NCI-H526 (cell line): Measurements from ENCODE around the gene CCDC183.
"Not testable (repeated sequence)": the region's sequence is repeated elsewhere in the genome, so short reads cannot be mapped to it uniquely, and the experiment has no call there.

ENCODE experiments used
- DNase-seq, 2 experiments: peaks; one replicate each; lab custom pipeline; 2025; lab: John Stamatoyannopoulos, UW

The CCDC183 gene

GRCh38 chr9:136796238-136796774 lies at the start of gene CCDC183:
Gene CCDC183 (plus strand): TSS chr9:136796338. CDS start chr9:136796398, 60 bp downstream.
- no peak for DNase-seq

DNA sequence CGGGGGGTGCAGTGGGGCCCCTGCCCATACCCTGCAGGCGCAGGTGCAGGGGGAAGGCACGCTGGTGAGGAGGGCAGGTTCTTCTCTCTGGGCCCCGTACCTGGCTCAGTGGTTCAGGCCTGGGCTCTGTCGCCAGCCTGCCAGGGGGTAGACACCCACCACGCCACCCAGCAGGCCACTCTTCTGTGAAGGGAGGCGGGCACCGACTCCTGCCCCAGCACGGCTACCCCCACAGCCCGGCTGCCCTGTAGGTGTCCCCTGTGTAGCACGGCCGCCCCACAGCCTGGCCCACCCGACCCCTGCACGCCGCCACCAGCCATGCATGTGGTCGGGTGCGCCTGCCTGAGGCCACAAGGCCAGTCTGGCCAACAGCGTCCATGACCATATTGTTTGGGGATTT lies 49.5 kb upstream of the CCDC183 start:
- no peak for DNase-seq

DNA sequence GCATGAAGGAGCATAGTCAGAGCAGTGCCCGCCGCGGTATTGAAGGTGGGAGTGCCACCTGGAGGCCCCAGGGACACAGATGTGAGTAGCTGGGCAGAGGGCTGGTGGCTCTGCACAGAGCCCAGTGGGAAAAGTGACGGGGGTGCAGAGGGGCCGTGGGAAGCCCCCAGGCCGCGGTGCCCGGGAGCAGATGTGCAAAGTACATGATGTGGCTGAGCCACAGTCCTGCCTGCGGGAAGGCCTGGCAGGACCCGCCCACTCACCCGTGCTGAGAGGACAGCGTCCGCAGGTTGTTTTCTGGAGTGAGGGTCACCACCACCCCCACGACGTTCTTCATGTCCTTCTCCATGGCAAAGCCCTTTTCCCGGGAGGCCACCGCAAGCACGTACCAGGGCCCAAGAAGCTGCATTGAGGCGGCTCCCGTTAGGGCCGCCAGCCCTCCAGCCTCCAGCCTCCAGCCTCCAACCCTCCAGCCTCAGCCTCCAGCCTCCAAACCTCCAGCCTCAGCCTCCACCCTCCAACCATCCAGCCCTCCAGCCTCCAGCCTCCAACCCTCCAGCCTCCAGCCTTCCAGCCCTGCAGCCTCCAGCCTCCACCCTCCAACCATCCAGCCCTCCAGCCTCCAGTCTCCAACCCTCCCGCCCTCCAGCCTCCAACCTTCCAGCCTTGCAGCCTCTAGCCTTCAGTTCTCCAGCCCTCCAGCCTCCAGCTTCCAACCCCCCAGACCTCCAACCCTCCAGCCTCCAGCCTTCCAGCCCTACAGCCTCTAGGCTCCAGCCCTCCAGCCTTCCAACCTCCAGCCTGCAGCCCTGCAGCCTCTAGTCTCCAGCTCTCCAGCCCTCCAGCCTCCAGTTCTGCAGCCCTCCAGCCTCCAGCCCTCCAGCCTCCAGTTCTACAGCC lies 48.7 kb upstream of the CCDC183 start:
- DNase-seq, result no peak

GRCh38 chr9:136748201-136748600 lies 47.9 kb upstream of the CCDC183 start, which contains the start of gene LCN6:
Gene LCN6 (minus strand): TSS chr9:136748525. CDS start chr9:136748483, 42 bp downstream.
- no peak for DNase-seq

DNA sequence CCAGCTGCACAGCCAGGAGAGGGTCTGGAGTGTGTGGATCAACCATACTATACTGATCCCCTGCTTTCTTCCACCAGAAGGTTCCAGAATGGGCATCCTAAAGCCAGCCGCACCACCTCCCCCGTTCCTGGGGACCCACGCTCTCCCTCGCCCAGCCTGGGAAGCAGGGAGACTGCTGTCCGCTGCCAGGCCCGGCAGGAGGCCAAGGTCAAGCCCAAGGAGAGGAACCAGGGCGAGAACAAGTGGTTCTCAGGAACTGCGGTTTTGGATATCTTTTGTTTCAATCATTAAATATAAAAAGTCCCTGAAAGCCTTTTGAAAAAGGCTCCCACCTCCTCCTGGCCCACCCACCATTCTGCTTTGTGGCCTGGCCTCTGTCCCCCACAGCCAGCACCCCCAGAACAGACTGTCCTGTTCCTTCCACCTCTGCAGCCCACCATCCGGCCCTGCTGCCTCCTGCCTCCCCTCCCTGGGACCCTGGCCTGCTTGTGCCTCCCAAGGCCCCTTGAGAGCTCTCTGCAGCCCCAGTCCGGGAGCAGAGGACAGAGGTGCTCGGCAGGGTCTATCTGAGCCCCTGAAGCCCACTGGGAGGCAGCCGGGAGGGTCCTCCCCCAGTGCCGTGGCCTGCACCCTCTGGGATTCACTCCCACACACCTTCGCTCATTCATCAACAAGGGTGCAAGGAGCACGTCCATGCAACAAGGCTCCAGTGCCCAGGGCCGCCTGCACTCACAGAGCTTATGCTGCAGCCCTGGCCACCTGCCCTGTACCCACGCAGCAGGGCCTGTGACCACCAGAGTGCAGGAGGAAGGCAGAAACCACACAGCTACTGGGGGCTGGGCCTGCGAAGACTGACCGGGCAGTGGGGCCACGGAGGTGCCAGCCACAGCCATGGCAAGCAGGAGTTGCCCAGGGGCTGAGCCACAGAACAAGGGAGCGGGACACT lies 47.2 kb upstream of the CCDC183 start:
- DNase-seq, result no peak

- no peak for DNase-seq
Observed at GRCh38 chr9:136750526-136750925, 45.6 kb upstream of the CCDC183 start.

DNA sequence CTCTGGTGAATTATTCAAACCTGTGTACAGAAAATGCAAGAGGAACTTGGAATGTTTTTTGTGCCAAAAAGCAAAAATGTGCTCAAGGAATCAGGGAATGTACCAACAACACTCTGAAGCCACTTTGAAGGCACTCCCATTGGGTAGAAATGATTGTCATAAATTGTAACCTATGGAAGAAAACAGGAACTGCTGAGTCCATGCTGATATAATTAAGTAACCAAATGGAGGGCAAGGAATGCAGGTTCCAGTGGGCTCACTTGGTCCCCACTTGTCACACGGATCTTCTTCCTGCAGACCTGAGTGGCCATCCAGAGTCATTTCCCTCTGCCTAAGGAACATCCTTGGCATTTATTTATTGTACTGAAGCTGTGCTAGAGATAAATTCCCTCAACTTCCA lies 44.9 kb upstream of the CCDC183 start:
- DNase-seq, result no peak

- no peak for DNase-seq
Observed at GRCh38 chr9:136751814-136752213, 44.3 kb upstream of the CCDC183 start.

- no peak for DNase-seq
Observed at GRCh38 chr9:136753371-136754058, 42.6 kb upstream of the CCDC183 start.

DNA sequence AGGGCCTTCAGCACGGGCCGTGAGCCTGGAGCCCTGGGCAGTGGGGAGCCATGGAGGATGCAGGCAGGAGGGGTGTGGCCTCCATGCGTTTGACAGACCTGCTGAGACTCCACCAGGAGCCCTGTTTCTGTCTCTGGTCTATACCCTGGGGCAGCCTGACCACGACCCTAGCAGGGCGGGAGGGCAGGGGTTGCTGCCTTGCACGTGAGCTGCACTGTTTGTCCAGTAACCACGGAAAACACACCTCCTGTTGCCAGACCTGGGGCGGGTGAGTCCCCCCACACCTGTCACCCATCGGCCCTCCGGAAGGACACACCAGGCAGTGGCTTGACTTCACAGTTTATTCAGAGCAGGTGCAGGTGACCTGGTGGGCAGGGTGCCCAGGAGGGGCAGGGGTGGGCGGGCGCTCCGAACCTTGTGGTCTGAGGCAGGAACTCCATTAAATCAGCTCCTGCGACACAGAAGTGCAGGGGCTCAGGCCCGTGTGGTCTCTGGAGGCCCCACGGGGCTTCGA lies 42.0 kb upstream of the CCDC183 start:
- no peak for DNase-seq

DNA sequence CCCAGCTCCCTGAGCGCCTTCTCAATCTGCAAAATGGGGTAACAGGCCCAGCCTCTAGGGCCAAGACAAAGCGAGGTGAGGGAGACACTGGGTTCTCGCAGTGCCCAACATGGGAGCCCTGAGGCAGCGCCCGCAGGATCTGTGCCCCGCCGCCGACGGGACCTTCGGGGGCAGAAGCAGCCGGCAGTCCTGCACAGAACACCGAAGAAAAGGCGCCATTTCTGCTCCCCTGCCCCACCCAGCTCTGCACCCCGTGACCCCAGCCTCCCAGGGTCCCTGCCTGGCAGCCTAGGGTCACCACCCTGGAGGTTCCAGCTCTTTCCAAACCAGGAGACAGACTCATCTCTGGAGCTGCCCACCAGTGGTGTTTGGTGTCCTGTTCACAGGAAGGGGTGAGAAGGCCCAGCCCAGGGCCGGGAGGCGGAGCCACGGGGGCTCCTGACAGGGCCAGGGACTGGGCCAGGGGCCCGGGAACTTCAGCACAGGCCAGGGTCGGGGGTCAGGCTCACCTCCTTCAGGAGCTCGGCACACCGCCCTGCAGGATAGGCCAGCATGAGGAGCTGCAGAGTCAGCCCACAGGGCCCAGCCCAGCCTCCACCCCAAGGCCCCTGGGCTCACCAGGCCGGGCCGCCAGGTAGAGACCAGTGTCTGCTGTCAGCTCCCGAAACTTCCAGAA lies 41.4 kb upstream of the CCDC183 start:
- DNase-seq, result no peak

GRCh38 chr9:136755302-136756133 lies 40.6 kb upstream of the CCDC183 start:
- not testable (repeated sequence) for DNase-seq

DNA sequence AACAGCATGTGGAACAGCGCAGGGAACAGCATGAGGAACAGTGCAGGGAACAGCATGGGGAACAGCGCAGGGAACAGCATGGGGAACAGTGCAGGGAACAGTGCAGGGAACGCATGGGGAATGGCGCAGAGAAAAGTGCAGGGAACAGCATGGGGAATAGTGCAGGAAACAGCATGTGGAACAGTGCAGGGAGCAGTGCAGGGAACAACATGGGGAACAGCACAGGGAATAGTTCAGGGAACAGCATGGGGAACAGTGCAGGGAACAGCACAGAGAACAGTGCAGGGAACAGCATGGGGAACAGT lies 40.1 kb upstream of the CCDC183 start:
- no peak for DNase-seq

- DNase-seq, result no peak
Observed at GRCh38 chr9:136756836-136757235, 39.3 kb upstream of the CCDC183 start.

DNA sequence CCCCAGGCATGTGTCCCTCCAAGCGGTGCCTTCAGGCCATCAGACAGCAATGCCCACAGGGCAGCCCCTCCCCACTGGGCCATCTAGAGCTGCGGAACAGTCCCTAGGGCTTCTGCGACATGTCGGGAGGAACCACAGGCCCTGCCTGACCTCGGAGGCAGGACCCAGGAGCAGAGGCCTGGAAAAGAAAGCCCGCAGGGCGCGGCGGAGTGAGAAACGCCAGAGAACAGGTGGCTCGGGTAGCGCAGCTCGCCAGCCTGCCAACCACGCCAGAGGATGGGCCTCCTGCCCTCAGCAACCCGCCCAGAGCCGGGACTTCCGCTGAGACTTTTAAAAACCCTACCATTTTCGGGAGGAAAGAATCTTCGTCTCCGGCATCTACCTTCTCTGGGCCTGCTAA lies 38.8 kb upstream of the CCDC183 start:
- no peak for DNase-seq

- DNase-seq, result no peak
Observed at GRCh38 chr9:136757751-136758140, 38.4 kb upstream of the CCDC183 start.

DNA sequence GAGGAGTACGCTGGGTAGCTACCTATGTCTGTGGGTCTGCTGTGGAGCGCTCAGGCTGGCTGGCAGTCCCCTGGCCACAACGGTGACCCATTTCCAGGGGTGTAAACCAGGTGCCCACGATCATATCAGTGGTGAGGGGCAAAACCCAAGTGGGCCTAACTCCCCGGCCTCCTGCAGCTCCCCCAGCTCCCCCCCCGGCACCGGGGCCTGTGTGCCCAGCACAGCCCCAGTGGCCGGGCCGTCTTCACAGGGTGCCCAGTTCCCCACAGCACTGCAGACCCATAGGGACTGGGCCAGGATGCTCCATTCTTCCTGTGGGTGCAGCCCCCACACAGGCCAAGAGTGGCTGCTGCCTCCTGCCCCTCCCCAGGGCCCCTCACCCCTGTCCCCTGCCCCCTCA lies 37.1 kb upstream of the CCDC183 start:
- DNase-seq, result no peak

- DNase-seq, result no peak
Observed at GRCh38 chr9:136759436-136760325, 36.5 kb upstream of the CCDC183 start.

GRCh38 chr9:136760424-136760823 lies 35.7 kb upstream of the CCDC183 start:
- DNase-seq, result no peak
